ENCODE results near the gene C2orf76.
"Not testable (repeated sequence)": the region's sequence is repeated elsewhere in the genome, so short reads cannot be mapped to it uniquely, and the experiment has no call there.

Gene C2orf76

DNA sequence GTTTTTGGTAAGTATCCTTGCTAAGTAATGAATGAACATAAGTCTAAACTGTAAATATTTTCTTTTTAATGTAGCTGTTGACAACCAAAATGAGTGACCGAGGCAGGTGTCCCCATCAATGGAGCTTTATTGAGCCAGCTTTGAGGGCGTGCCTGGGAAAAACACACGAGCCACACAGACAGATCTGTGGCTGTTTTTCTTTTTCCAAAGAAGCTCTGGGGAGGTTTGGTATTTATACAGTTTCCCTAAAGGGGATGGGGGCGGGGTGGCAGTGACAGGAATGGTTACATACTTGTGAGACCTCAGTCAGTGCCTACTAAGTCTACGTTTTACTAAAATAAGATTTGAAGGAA lies 11.3 kb upstream of the C2orf76 start:
- in situ Hi-C loops (cut with MboI; ENCODE audit: low sequenced_read_pairs): no loop called here

DNA sequence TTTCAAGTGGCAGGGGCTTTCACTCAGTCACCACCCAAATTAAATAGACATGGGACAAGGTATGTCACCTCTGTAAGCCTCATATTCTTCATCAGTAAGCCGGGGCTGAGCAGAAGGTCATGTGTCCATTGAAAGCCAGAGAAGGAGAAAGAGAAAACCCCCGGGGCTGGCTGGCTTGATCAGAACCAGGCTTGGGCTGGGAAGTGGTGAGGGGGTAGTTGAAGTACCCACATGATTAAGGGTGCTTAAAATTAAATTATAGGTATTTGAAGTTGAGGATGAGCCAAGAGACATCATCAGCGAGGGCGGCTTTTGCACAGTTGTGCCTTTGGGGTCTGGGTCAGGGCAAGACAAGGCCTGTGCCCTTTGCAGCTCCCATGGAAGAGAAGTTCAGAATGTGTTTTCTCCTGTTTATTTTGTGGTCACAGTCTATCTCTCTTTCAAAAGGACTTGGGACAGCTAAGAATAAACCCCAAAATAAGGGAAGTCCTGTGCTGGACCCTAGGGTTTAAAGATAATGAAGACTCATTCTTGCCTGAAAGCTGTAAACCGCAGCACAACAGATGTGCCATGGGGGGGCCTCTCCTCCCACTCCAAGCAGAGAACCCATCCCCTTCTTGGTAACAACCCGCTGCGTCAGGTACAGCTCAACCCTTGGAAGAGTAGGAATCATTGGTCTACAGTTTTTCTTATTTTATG lies 10.8 kb upstream of the C2orf76 start:
- in situ Hi-C loops (cut with MboI; ENCODE audit: low sequenced_read_pairs): no loop called here

DNA sequence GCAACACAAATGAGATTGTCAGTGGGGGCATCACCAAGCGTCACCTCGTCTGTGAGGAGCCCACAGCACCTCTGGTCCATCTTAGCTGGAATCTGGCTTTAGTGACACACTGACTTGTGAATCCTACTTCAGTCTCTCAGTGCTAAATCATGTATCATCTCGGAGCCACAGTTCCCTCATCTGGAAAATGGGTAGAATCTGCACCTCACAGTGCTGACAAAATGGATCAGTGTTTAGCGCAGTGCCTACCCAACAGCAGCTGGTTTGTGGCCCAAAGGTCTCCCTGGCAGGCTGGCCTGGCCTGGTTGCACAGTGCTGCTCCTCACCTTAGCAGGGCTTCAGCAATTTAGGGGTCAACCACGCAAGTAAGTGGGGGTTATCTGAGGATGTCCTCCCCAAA lies 10.2 kb upstream of the C2orf76 start:
- in situ Hi-C loops (cut with MboI; ENCODE audit: low sequenced_read_pairs): no loop called here

DNA sequence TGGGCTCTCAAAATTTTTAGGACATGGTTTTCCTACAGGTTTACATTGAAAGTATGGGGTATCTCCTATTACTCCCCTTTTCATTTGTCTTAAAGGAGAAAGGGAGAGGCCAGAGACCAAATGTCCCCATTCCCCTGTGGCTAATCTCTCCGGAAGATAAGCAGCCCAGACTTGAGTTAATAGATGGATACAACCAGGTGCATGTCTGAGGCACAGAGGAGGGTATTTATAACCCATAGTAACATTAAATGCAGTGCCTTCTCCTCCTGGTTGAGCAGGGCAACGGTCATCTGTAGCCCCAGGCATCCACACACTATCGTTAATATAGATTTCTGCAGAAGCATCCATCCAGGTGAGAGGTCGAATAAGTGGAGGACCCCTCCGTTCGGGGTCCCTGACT lies 9.8 kb upstream of the C2orf76 start:
- in situ Hi-C loops (cut with MboI; ENCODE audit: low sequenced_read_pairs): not testable (repeated sequence)

DNA sequence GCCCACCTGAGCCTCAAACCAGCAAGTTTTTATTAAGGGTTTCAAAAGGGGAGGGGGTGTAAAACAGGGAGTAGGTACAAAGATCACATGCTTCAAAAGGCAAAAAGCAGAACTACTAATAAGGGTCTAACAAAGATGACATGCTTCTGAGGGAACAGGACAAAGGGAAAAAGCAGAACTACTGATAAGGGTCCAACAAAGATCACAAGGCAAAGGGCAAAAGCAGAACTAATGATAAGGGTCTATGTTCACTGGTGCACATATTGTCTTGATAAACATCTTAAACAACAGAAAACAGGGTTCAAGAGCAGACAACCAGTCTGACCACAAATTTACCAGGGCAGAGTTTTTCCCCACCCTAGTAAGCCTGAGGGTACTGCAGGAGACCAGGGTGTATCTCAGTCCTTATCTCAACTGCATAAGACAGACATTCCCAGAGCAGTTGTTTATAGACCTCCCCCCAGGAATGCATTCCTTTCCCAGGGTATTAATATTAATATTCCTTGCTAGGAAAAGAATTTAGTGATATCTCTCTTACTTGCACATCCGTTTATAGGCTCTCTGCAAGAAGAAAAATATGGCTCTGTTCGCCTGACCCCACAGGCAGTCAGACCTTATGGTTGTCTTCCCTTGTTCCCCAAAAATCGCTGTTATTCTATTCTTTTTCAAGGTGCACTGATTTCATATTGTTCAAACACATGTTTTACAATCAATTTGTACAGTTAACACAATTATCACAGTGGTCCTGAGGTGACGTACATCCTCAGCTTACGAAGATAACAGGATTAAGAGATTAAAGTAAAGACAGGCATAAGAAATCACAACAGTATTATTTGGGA lies 7.5 kb upstream of the C2orf76 start:
- in situ Hi-C loops (cut with MboI; ENCODE audit: low sequenced_read_pairs): not testable (repeated sequence)

DNA sequence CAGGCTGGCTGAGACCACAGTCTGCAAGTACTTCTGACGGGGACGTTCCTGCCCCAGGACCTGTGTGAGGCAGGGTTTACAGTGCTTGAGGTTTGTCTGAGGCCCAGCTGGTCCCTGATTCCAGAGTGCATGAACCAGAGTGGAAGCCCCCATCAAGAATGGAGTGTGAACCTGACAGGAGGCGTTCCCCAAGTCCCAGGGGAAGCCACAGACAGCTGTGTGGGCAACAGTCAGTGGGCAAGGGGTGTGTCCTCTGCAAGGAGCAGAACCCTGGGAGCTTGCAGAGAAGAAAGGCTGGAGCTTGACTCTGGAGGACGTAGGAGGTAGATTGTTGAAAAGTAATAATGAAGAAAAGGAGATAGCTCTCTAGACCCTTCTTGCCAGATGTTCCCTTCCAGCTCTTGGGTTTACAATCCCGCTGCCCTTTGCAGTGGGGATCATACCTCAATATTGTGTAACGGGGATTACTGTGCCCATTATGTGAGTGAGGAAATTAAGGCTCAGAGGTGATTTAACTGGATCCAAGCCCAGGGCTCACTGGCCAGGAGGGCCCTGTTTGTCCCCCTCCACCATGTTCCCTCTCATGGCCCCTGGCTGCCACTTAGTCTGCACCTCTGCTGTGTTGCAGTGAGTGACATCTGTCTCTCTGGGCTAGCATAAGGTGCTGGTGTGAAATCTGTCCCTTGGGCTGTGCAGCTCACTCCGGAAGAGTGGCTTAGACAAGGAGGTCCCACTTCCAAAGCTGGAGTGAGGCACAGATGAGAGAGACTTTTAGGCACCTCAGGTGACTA lies 6.3 kb upstream of the C2orf76 start:
- in situ Hi-C loops (cut with MboI; ENCODE audit: low sequenced_read_pairs): no loop called here

DNA sequence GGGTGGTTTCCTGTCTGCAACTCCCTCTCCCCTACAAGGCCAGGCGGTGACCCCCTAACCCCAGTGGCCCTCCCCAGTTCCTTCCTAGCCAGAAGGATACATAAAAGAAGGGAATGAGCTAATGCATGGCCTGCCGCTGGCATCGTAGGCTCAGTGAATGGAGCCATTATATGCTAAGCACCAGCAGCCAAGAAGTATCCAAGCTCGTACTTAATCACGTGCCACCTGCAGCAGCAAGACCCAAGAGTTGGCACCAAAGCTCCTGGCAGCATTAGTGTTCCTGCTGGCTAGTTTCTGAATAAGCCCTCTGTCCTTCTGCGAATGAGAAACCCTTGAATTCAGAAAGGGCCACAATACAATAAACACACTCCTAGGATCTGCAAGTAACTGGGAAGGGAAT lies 4.5 kb upstream of the C2orf76 start:
- in situ Hi-C loops (cut with MboI; ENCODE audit: low sequenced_read_pairs): no loop called here

DNA sequence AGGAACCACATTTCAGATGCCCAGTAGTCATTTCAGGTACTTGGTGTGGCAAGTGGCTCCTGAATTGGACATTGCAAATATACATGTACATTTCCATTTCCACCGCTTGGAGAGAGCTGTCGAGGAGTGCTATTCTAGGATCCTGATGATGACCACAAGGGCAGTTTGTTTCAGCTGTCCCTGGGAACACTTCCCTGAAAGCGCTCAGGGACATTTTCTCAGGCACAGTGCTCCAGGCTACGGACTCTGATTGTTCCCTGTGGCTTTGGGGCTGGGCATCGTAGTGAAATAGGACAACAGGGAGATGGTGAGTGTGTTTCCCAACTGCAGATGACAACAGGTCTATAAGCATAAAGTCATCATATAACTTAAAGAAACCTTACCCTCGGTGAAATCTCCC lies 3.2 kb upstream of the C2orf76 start:
- in situ Hi-C loops (cut with MboI; ENCODE audit: low sequenced_read_pairs): no loop called here

DNA sequence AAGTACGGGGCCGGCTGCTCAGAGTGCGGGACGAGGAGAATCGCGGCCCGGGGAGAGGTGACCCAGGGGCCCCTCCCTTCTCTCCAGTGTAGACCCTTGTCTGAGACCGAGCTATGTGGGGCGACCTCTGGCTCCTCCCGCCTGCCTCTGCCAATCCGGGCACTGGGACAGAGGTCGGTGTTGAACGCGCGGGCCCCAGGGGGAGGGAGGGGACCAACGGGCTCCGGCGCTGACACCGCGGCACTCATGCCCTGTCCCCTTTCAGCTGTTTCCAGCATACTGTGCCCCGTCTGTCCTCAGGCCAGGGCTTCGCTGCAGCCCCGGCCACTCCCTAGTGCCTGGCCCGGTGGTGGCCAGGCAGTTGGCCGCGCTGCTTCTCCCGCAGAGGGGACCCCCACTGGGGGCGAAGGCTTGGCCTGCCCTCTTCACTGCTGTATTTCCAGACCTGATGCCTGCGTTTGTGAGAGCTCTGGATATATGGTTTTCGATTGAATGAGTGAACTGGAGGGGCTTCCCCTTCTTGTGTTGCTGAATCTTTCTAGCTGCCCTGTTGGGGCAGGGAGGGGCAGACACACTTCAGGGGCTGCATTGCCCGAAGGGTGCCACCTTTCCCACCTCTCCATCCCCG lies 952 bp upstream of the C2orf76 start:
- in situ Hi-C loops (cut with MboI; ENCODE audit: low sequenced_read_pairs): no loop called here

DNA sequence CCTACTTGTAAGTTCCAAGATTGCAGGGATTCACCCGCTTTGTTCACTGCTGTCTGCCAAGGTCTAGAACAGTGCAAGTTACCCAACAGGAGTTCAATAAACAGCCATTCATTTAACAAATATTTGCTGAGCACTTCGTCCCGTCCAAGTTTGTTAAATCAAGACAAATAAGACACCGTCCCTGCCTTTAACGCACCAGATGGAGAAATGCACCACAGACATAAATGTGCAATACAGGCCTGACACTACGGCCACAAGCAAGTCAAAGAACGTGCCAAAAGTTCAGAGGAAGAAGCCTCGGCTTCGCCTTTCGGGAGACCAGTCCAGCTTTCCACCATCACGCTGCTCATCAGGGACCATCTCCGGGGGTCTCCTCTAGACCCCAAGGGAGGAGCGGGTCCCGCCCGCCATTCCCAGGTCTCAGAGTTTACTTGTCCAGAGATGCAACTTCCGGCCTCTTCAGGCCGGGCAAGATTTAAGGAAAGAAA lies 429 bp downstream of the C2orf76 start:
- in situ Hi-C loops (cut with MboI; ENCODE audit: low sequenced_read_pairs): no loop called here

DNA sequence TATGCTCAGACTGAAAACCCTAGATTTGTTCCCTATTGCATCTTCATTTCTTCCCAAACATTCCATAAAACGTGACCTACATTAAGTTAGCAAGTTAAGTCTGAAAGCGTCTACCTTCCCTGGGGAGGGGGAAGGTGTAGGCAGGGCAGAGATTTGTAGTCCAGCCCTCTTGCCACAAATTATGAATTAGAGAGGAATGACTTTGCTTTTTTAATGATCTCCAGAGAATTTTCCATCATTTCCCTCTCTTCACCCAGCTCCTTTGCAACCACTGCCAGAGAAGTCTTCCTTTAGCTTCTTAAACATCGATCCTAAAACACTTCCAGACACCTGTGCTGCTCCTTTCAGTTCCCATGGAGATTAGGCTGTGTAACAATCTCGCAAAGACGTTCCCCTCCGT lies 1.2 kb downstream of the C2orf76 start:
- in situ Hi-C loops (cut with MboI; ENCODE audit: low sequenced_read_pairs): no loop called here

DNA sequence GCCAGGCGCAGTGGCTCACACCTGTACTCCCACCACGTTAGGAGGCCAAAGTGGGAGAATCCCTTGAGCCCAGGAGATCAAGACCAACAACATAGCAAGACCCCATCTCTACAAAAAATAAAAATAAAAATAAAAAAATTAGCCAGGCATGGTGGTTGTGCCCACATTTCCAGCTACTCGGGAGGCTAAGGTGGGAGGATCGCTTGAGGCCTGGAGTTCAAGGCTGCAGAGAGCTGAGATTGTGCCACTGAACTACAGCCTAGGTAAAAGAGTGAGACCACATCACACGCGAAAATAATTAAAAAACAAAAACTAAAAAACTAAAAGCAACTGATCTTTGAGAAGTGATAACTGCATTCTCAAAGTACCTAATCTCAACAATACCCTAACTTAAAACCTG lies 1.8 kb downstream of the C2orf76 start:
- in situ Hi-C loops (cut with MboI; ENCODE audit: low sequenced_read_pairs): no loop called here

DNA sequence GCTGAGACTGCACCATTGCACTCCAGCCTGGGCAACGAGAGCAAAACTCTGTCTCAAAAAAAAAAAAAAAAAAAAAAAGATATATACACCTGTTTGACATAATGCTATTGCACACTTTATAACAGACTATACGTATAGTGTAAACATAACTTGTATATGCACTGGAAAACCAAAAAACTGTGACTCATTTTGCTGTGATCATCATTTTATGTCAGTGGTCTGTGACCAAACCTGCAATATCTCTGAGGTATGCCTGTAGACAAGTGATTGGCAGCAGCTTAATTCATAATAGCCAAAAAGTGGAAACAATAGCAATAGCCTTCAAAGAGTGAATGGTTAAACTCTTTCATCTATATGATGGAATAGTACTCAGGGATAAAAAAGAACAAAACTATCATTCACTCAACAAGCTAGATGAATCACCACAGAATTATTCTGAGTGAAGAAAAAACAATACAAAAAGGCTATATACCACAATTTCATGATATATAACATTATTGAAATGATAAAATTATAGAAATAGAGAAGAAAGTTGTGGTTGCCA lies 6.1 kb downstream of the C2orf76 start:
- in situ Hi-C loops (cut with MboI; ENCODE audit: low sequenced_read_pairs): no loop called here

DNA sequence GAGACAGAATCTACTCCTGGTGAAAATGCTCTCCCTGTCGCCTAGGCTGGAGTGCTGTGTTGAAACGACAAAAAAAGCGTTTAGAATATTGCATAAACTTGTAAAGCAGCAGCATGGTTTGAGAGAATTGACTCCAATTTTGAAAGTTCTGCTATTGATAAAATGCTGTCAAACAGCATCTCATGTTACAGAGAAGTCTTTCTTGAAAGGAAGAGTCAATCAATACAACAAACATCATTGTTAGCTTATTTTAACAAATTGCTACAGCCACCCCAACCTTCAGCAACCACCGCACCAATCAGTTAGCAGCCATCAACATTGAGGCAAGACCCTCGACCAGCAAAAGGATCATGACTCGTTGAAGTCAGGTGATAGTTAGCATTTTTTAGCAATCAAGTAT lies 6.9 kb downstream of the C2orf76 start:
- in situ Hi-C loops (cut with MboI; ENCODE audit: low sequenced_read_pairs): no loop called here

DNA sequence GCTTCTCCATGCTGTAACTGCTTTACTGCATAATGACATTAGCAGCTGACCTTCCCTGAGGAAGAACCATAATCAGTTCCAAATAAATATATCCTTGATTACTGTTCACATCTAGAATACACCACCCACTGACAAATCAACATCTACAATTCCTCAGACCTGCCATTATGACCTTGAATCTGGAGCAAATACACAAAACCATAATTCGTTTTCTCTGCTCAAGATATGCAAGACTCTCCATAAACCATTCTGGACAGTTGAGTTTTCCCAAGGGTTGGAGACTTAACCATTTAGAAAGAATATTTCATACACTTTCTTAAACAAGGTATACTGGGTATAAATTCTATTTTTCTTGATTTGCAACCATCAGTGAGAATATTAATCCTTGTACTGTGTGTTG lies 11.8 kb downstream of the C2orf76 start:
- in situ Hi-C loops (cut with MboI; ENCODE audit: low sequenced_read_pairs): no loop called here

DNA sequence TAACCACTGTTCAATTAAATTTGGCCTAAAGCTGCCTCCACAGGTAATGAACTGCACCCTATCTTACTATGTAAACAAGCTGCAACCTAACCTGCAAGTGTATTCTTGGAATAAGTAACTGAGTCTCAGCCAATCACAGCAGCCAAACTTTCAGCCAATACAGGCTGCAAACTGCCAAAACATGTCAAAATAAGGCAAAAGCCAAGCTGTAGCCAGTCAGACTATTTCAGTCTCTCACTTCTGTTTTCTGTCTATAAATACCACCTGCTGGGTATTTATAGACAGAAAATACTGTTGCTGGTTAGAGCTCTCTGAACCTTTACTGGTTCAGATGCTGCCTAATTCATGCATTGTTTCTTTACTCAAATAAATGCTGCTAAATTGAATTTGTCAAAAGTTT lies 14.3 kb downstream of the C2orf76 start:
- in situ Hi-C loops (cut with MboI; ENCODE audit: low sequenced_read_pairs): no loop called here

DNA sequence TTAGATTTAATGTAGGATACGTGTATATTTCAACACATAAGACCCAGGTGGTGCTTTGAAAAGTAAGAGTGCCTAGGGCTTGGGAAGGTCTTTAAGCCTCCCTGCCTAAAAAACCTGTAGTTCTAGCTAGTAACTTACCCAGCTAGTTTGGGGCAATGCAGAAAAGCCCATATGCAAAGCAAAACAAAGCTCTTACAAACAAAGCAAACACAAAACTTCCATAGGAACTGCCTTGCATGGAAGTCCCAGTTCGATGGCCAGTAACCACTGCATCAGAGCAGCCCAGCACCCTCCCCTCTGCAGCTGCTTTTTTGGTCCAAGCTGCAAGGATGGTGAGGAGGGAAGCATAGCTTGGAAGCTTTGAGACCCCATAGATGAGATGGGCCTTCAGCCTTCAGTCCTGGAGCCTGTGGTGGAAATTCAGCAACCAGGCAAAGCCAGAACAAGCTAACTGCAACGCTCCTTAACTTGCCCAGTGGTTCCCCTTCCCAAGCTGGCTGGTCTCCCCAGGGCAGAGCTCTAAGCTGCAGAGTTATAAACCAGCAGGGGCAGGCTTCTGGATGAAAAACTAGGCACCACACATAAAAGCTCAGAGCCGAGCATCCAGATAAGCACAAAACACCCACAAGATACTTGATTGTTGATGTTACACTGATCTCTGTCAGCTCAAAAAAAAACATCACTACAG lies 16.2 kb downstream of the C2orf76 start:
- in situ Hi-C loops (cut with MboI; ENCODE audit: low sequenced_read_pairs): no loop called here

DNA sequence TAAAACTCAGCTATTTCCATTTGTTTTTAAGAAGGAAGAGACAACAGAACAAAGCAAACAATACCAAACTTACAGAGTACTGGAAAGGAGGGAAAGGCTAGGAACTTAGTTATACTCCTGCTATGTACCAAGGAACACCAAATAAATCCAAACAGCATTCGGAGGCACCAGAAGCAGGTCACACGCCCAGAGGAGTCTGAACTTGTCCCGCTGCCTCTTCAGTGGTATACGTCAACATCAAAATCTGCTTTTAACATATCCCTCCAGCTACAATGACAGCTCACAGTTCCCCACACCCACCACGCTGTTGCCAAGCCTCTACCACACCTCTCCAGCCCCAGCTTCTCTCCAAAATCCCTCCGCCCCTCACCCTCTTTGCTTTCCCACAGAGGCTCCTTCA lies 17.3 kb downstream of the C2orf76 start:
- in situ Hi-C loops (cut with MboI; ENCODE audit: low sequenced_read_pairs): no loop called here

DNA sequence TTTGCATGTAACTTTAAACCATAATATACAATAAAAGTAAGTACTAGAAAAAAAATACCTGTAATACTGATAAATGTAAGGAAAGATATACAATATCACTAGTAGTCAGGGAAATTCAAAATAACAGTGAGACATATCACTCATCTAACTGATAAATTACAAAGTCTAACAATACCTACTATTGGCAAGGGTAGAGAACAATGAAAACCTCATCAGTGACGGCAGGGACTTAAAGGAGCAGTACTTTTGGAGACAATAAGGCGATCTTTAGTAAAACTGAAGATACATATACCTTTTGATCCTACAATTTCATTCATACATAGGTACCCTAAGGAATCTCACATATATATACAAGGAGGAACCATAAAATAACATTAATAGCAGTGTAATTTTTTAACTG lies 24.9 kb downstream of the C2orf76 start:
- in situ Hi-C loops (cut with MboI; ENCODE audit: low sequenced_read_pairs): no loop called here

DNA sequence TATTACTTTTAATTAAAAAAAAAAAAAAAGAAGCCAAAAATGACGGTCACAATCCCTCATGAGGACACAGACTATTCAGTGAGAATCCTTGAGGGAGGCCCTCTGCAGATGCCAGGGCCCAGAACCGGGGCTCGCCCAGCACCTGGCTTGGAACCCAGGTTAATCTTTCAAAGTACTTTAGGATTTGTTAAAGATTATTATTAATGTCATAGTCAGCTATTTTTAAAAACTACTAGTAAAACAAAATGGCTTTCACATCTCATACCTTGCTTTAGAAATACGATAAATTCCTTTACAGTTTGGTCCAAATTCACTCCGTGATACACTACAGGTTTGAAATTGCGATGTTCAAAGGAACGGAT lies 27.1 kb downstream of the C2orf76 start:
- in situ Hi-C loops (cut with MboI; ENCODE audit: low sequenced_read_pairs): no loop called here
